Natural killer cell treated with Interleukin-12 subunit alpha and Interleukin-12 subunit beta and Interleukin-15 and Interleukin-18, amount 100 ng/mL, for 72 hours (primary cell): ENCODE measurements around the gene CPD. TPM values are rescaled to one million over a fixed set of nuclear protein-coding genes. Genes with fewer than 3 reads are reported as not detected.
A peak's percentile ranks its signal among the peaks of the same experiment; 100 is the strongest.

ENCODE experiments used
- ATAC-seq, 2 donors: fragments of 150-1000 bp; cut with Tn5 transposase in 1 of 2; sonication (Bioruptor Pico), chemical (Tn5 transposase) in 1 of 2; 2 replicates each; pipeline ENCODE4 v1.10.0; 2021
- DNase-seq: peaks from one replicate; pipeline ENCODE4 v3.0.0; 2022; ENCODE audit warnings: low spot score
- H3K27ac Mint-ChIP-seq, 2 donors: 1 replicate in 1 of 2; 2 replicates in 1 of 2; pipeline ENCODE4 v1.8.0; 2022; ENCODE audit warnings: mixed read lengths in 2 of 2, mild to moderate bottlenecking in 1 of 2, moderate library complexity in 1 of 2
- H3K27me3 Mint-ChIP-seq, 2 donors: 1 replicate in 1 of 2; 2 replicates in 1 of 2; pipeline ENCODE4 v1.8.0; 2022; ENCODE audit warnings: mixed read lengths in 2 of 2
- H3K36me3 Mint-ChIP-seq: one replicate; pipeline ENCODE4 v1.8.0; 2022; ENCODE audit warnings: mixed read lengths
- H3K4me1 Mint-ChIP-seq, 2 donors: 1 replicate in 1 of 2; 2 replicates in 1 of 2; pipeline ENCODE4 v1.8.0; 2022; ENCODE audit warnings: low read depth in 2 of 2, mixed read lengths in 2 of 2, mild to moderate bottlenecking in 1 of 2
- H3K4me3 Mint-ChIP-seq: one replicate; pipeline ENCODE4 v1.8.0; 2022; ENCODE audit warnings: mixed read lengths
- H3K9me3 Mint-ChIP-seq: 2 replicates; pipeline ENCODE4 v1.8.0; 2022; ENCODE audit warnings: mixed read lengths
- total RNA-seq, 2 donors: library from RNA; stranded (reverse); gene quantifications; one replicate each; pipeline ENCODE4 v1.2.3, GENCODE V29; 2022

CPD gene
- total RNA-seq, 2 donors from 2014 or later: 69.7 to 97.7 TPM

DNA sequence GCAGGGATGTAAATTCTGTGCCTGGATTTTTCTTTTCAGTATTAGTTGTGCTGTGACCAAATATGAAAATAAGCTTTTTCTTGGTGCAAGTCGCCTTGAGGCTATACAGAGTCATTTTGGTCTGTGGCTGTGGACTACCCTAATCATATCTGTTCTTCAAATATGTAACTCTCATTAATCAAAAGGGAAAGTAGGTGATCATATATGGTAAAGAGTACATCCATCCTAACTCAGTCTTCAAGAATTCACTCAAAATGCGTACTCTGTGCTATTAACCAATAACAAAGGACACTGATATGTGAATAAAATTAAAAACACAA lies 2.6 kb downstream of the CPD start:
- Mint-ChIP-seq H3K4me3 (peak overlapping the region; percentile 92), H3K27me3 (no peaks in the 10 kb centered on the region), H3K36me3 (peaks cover 18% of the 10 kb centered on the region), H3K27ac (peak overlapping the region; percentile 77 to 93), H3K4me1 (peaks cover 55 to 69% of the 10 kb centered on the region in 2 donors), H3K9me3 (no peaks in the 10 kb centered on the region)
- no peak for DNase-seq
- ATAC-seq: peak in 1 of 2 donors; percentile 39

DNA sequence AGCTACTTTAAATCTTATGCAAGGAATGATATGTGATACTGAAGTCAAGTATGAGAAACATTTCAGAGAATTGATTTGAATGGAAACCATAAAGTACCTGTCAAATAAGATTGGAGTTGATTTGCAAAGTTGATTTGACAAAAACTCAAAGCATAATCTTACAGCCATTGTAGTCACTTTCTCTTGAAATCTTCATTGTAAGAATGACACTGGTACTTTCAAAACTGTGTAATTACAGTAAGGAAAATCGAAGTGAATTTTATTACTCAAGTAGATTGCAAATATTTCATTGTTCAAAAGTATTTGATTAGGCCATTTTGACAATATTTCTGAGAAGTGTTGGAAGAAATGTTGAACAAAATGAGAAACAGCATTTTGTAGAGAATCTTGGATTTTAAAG lies 3.6 kb downstream of the CPD start:
- H3K27me3 Mint-ChIP-seq: no peaks in the 10 kb centered on the region
- peaks cover 46 to 59% of the 10 kb centered on the region in 2 donors for H3K4me1 Mint-ChIP-seq
- H3K36me3 Mint-ChIP-seq: peaks cover 18% of the 10 kb centered on the region

DNA sequence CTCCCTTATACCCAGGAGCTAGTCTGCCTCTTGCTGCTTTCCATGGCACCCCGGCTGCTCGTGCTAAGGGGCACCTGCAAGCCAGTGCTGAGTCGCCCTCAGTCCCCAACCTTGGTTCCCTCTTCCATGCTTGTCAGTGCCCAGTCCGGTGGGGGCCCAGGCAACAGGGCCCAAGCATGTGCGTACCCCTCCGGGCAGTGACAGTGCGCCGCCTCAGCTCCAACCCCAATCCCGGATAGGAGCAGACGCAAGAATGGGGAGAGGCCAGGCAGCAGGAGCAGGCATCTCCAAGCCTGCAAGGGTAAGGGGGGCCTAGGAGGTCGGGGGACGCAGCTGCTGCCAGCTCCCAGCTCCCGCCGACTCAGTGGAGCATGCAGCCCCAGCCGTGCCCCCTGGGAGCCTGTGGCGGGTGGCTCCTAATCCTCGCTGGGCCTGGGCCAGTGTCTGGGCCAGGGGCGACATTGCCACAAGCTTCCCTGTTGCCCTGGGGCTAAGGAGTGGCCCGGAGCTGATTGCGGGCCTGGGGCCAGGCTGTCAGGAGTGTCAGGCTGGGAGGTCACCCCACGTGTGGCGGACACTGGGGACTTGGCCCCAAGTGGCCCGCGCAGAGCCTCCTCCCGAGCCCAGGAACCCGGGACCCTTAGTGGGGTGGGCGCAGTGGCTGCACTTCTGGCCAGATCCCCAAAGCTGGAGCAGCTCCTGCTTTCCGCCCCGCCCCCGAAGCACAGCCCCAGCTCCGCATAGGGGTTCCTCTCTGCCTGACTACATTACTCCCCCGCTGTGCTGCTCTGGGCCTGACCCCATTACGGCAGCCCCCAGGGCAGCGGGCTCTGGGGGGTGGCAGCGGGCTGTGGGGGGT lies 9.8 kb downstream of the CPD start:
- Mint-ChIP-seq H3K4me1 (peaks cover 19 to 23% of the 10 kb centered on the region in 2 donors), H3K4me3 (no peak overlapping the region), H3K36me3 (peaks cover 17% of the 10 kb centered on the region), H3K9me3 (no peaks in the 10 kb centered on the region), H3K27ac (no peak overlapping the region), H3K27me3 (no peaks in the 10 kb centered on the region)
- no peak for DNase-seq
- ATAC-seq: peak in 1 of 2 donors; percentile 36

More for the DNA sequence above, 3.6 kb downstream of the CPD start:
- Mint-ChIP-seq H3K4me3 (peak overlapping the region; percentile 92), H3K9me3 (no peaks in the 10 kb centered on the region), H3K27ac (peak overlapping the region in 1 of 2 donors; percentile 26)
- DNase-seq: no peak
- no peak for ATAC-seq

DNA sequence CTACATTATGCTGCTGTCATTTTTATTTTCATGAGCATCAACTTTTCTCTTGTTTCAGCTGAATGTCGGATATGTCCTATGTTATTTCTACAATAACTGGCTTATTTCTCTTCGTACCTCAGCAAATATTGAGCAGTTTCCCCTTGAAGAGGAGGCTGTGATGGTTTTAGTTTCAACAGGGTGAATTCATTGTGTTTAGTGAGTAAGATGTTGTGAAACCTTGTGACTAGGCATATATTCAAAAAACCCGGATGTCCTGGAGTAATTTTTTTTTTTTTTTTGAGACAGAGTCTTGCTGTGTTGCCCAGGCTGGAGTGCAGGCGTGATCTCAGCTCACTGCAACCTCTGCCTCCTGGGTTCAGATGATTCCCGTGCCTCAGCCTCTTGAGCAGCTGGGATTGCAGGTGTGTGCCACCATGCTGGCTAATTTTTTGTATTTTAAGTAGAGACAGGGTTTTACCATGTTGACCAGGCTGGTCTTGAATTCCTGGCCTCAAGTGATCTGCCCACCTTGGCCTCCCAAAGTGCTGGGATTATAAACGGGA lies 11.1 kb downstream of the CPD start:
- DNase-seq: no peak
- Mint-ChIP-seq H3K4me3 (no peak overlapping the region), H3K27me3 (no peaks in the 10 kb centered on the region), H3K27ac (no peak overlapping the region), H3K36me3 (peaks cover 23% of the 10 kb centered on the region), H3K4me1 (peaks cover 19 to 27% of the 10 kb centered on the region in 2 donors), H3K9me3 (no peaks in the 10 kb centered on the region)
- ATAC-seq: no peak

DNA sequence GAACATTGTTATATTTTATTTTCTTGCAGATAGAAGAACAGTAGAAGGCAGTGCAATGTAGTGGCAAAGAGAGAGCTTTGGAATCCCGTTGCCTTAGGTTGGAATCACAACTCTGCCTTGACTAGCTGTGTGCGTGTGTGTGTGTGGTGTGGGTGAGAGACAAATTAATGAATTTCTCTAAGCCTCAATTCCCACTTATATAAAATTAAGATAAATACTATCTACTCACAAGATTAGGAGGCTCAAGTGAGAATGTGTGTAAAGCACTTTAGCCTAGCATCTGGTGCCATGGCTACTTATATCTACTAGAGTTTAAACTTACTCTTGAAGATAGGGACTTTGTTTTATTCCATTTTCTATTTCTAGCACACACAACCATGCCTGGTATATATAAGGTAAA lies 12.8 kb downstream of the CPD start:
- H3K27ac Mint-ChIP-seq: no peak overlapping the region
- no peaks in the 10 kb centered on the region for H3K27me3 Mint-ChIP-seq
- H3K4me1 Mint-ChIP-seq: peaks cover 29 to 30% of the 10 kb centered on the region in 2 donors
- ATAC-seq (no peak), DNase-seq (no peak)
- H3K9me3 Mint-ChIP-seq: no peaks in the 10 kb centered on the region
- H3K4me3 Mint-ChIP-seq: no peak overlapping the region
- peaks cover 16% of the 10 kb centered on the region for H3K36me3 Mint-ChIP-seq

DNA sequence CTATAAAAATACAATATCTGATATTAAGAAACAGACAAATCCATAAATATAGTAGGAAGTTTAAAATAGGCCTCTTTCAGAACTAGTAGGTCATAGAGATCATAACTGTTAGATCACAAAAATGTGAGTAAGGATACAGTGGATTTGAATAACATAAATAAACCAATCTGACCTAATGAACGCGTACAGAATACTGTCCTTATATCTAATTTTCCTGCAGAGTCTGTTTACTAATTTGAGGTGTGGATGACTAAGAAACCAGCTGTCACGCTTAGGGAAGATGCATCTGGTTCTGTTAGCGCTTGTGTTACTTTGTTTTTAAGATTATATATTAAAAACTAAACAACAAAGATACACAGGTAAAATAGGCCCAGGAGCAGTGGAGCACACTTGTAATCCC lies 14.8 kb downstream of the CPD start:
- Mint-ChIP-seq H3K27ac (no peak overlapping the region), H3K27me3 (no peaks in the 10 kb centered on the region), H3K4me1 (peaks cover 34% of the 10 kb centered on the region in 2 donors), H3K36me3 (peaks cover 17% of the 10 kb centered on the region), H3K9me3 (no peaks in the 10 kb centered on the region), H3K4me3 (no peak overlapping the region)
- no peak for ATAC-seq
- no peak for DNase-seq

DNA sequence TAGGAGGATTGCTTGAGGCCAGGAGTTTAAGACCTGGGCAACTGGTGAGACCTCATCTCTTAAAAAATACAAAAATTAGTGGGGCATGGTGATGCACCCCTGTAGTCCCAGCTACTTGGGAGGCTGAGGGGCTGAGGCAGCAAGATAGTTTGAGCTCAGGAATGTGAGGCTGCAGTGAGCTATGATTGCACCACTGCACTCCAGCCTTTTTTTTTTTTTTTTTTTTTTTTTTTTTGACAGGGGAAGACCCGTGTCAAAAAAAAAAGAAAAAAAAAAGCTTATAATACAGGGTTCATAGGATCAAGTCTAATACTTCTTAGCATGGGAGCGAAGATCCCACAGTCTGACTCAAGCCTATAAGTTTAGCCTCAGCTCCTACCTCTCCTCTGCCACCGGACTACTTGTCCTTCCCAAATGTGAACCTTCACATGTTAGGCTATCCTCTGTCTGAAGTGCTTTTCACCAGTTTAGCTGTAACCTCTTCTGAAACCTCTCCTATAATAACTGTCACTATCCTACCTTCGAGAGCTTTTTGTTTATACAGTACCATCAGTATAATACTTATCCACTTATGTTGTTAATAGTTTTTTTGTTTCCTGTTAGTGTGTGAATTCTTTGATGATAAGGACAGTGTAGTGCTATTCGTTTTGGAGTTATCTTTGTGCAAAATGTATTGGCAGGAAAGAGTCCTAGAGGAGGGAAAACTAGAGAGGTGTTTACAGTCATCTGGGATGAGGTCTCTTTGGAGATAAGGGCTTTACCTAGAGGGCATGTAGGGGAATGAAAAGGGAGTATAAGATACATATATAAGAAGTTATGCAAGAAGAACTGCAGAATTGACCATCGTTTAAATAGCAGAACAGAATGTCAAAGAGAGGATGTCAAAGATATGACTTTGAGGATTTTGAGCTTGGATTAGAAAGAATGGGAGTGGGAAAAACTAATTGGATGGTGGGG lies 15.5 kb downstream of the CPD start:
- H3K36me3 Mint-ChIP-seq: peaks cover 17% of the 10 kb centered on the region
- H3K27ac Mint-ChIP-seq: no peak overlapping the region
- no peaks in the 10 kb centered on the region for H3K9me3 Mint-ChIP-seq
- H3K4me1 Mint-ChIP-seq: peaks cover 34% of the 10 kb centered on the region in 2 donors
- H3K4me3 Mint-ChIP-seq: no peak overlapping the region
- ATAC-seq (no peak), DNase-seq (no peak)
- no peaks in the 10 kb centered on the region for H3K27me3 Mint-ChIP-seq

DNA sequence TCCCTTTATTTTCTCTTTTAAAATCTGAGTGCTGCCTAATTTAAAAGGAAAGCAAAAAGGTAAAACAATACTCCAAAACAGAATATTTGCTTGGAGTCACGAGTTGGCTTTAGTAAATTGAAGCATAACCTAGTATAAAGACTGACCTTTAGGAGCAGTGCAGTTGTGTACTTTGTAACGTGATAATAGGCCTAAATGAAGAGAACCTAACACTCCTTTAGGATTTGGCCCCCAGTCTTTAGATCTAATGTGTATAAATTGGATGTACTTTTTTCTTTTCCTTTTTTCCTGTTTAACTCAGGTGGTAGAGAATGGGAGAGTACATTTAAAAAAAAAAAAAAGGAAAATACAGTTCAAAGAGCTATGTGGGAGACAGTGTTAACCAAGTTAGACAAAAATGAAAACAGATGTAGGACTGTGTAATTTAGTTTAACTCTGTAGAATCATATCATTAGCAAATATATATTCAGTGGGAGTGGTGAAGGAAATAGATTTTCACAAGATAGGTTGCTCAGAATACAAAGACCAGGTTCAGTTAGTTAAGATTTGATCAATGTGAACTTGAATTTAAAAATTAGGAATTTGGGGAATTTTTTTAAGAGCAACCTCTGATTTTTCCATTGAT lies 16.8 kb downstream of the CPD start:
- DNase-seq (no peak), ATAC-seq (no peak)
- Mint-ChIP-seq H3K36me3 (peaks cover 17% of the 10 kb centered on the region), H3K9me3 (no peaks in the 10 kb centered on the region), H3K4me1 (peaks cover 32 to 34% of the 10 kb centered on the region in 2 donors), H3K27ac (no peak overlapping the region), H3K27me3 (no peaks in the 10 kb centered on the region), H3K4me3 (no peak overlapping the region)

DNA sequence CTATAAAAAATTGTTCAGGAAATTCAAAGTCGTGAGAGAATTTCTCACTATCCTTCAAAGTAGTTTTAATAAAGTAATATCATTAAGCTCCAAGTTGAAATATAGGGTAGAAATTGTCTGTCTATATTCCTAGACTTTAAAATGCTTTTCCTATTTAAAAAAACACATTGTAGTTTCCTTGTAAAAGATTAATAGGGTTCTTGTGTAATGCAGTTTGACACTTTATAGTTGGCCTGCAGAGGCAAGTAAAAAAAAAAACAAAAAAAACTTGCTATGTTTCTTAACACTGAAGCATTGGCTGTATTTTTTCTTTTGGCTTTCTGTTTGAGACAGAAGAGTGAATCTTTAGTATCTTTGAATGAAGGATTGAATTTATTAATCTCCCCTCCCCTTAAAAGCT lies 17.4 kb downstream of the CPD start:
- Mint-ChIP-seq H3K4me3 (no peak overlapping the region), H3K36me3 (peaks cover 16% of the 10 kb centered on the region), H3K27ac (no peak overlapping the region), H3K4me1 (peaks cover 34 to 37% of the 10 kb centered on the region in 2 donors), H3K27me3 (no peaks in the 10 kb centered on the region), H3K9me3 (no peaks in the 10 kb centered on the region)
- no peak for ATAC-seq
- no peak for DNase-seq

DNA sequence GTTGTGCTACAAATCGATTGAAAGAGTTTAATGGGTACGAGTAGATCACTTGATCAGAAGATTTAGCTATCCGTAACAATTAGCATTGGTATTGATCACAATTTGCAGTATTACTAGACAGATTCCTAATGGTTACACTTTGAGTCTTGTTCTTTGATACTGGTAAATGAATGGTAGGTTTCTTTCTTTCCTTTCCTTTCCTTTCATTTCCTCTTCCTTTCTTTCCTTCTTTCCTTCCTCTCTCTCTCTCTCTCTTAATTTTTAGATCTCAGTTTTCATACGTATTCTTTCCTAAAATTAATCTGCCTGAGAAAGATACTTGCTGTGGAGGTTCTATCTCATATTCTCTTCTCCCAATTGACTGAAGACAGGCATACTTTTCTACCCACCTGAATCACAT lies 17.9 kb downstream of the CPD start:
- Mint-ChIP-seq H3K9me3 (no peaks in the 10 kb centered on the region), H3K4me3 (no peak overlapping the region), H3K27me3 (no peaks in the 10 kb centered on the region), H3K36me3 (peaks cover 12% of the 10 kb centered on the region), H3K4me1 (peaks cover 39 to 41% of the 10 kb centered on the region in 2 donors), H3K27ac (no peak overlapping the region)
- no peak for DNase-seq
- no peak for ATAC-seq

DNA sequence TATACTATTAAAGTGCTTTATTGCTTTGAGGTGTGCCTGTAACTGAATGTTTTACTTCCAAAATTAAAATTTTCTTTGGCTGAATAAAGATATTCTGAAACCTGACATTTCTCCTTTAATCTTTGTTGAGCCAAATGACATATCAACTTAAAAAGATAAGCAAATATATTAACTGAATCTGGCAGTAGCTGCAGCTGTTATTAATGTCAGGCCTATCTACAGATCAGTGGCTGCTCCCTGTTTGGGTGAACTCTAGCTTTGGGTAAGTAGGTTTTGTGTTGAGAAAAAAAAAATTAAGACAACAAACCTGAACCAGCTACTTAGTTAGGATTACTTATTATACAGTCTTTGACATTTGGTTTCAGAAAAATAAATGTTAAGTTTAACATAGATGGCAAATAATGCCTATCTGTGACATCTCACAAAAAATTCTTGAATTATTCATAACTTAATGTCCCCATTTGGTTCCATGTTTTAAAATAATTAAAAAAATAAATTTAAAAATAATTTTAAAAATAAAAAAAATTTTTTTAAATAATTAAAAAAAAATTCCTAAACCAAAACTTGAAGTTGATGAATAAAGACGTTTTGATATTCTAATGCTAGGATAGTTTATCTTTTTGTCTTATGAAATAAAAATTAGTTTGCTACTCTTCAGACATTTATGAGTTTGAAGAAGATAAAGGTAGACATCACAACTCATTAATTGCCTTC lies 19.8 kb downstream of the CPD start:
- Mint-ChIP-seq H3K4me1 (peaks cover 38 to 40% of the 10 kb centered on the region in 2 donors), H3K27me3 (no peaks in the 10 kb centered on the region), H3K9me3 (no peaks in the 10 kb centered on the region), H3K27ac (no peak overlapping the region), H3K36me3 (peaks cover 18% of the 10 kb centered on the region), H3K4me3 (no peak overlapping the region)
- DNase-seq (no peak), ATAC-seq (no peak)

DNA sequence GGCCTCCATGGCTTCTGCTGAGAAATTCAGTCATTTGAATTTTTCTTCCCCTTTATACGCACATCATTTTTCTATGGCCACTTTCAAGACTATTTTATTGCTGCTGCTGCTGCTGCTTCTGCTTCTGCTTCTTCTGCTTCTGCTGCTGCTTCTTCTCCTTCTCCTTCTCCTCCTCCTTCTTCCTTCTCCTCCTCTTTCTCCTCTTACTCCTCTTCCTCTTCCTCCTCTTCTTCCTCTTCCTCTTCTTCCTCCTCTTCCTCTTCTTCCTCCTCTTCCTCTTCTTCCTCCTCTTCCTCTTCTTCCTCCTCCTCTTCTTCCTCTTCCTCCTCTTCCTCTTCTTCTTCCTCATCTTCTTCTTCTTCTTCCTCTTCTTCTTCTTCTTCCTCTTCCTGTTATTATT lies 22.4 kb downstream of the CPD start:
- ATAC-seq (no peak), DNase-seq (no peak)
- Mint-ChIP-seq H3K36me3 (peaks cover 11% of the 10 kb centered on the region), H3K27ac (no peak overlapping the region), H3K27me3 (no peaks in the 10 kb centered on the region), H3K4me1 (peaks cover 20 to 29% of the 10 kb centered on the region in 2 donors), H3K4me3 (no peak overlapping the region), H3K9me3 (no peaks in the 10 kb centered on the region)

DNA sequence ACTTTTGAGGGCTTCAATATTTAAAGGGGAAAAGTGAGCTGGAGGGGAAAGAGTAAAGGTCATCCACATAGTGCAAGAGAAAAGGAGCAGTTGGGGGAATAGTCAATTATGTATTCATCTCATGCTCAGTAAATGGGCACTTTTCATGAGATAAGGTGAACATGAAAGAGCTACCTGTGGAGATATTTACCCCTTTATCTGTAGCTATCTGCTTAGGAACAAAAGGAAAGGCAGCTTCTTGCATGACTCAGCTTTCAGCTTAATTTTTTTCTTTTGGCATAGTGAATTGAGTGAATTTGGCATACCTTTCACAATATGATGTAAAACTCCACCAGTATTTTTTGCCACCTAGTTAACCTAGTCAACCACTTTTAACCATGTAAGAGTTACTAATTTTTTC lies 26.4 kb downstream of the CPD start:
- Mint-ChIP-seq H3K4me1 (peaks cover 46 to 51% of the 10 kb centered on the region in 2 donors), H3K4me3 (no peak overlapping the region), H3K27ac (no peak overlapping the region), H3K9me3 (no peaks in the 10 kb centered on the region), H3K27me3 (no peaks in the 10 kb centered on the region), H3K36me3 (peaks cover 11% of the 10 kb centered on the region)
- no peak for DNase-seq
- no peak for ATAC-seq
